Suprapubic skin (tissue), 4 donors: ENCODE results near the gene INPP5K. TPM values are rescaled to one million over a fixed set of nuclear protein-coding genes. Genes with fewer than 3 reads are reported as not detected.
"Not testable (repeated sequence)": the region's sequence is repeated elsewhere in the genome, so short reads cannot be mapped to it uniquely, and the experiment has no call there.

Source experiments
- DNase-seq, 2 donors: peaks; one replicate each; pipeline ENCODE4 v3.0.0-alpha.2; 2019; ENCODE audit warnings: low spot score in 2 of 2
- H3K27ac ChIP-seq: fragments of 200-600 bp; sonication (generic); one replicate; pipeline ENCODE4 v1.5.1; 2019
- H3K27me3 ChIP-seq: fragments of 200-600 bp; sonication (generic); one replicate; pipeline ENCODE4 v1.5.1; 2019
- H3K36me3 ChIP-seq: fragments of 200-600 bp; sonication (generic); one replicate; pipeline ENCODE4 v1.5.1; 2019
- H3K4me1 ChIP-seq: fragments of 200-600 bp; sonication (generic); one replicate; pipeline ENCODE4 v1.5.1; 2019
- H3K4me3 ChIP-seq: fragments of 200-600 bp; sonication (generic); one replicate; pipeline ENCODE4 v1.5.1; 2019; ENCODE audit warnings: mild to moderate bottlenecking
- H3K9me3 ChIP-seq: fragments of 200-600 bp; sonication (generic); one replicate; pipeline ENCODE4 v1.5.1; 2019
- EP300 ChIP-seq: sonication (generic); formaldehyde crosslinking; IDR thresholded peaks from one replicate; pipeline ENCODE4 v1.6.1; 2017; ENCODE audit warnings: antibody characterized with exemption
- POLR2A ChIP-seq, 2 donors: fragments of 450-650 bp; IDR thresholded peaks; one replicate each; pipeline ENCODE4 v1.6.1; 2017; ENCODE audit warnings: antibody characterized with exemption in 2 of 2, mild to moderate bottlenecking in 2 of 2, moderate library complexity in 2 of 2
- POLR2AphosphoS5 ChIP-seq, 3 donors: sonication (generic); formaldehyde crosslinking; IDR thresholded peaks; one replicate each; pipeline ENCODE4 v1.6.1; 2017; ENCODE audit warnings: antibody characterized with exemption in 3 of 3
- WGBS: methylation state at CpG from one replicate; pipeline ENCODE4 v1.1.5; 2018; 5-methylcytosine and 5-hydroxymethylcytosine counted together
- total RNA-seq, 4 donors: library from RNA; depleted of rRNA; stranded (reverse); fragments of >200 nt; gene quantifications; one replicate each; pipeline ENCODE4 v1.1.0, GENCODE V29; 2016
- TF ChIP-seq, protein P1 (sequence below), 2 donors: fragments of 200-600 bp in 1 of 2; fragments of 450-650 bp in 1 of 2; sonication (generic) in 1 of 2; IDR thresholded peaks; one replicate each; pipeline ENCODE4 v1.5.1; 2016 to 2019; ENCODE audit warnings: antibody characterized with exemption in 2 of 2, mild to moderate bottlenecking in 1 of 2, moderate library complexity in 1 of 2

INPP5K gene
- total RNA-seq, 4 donors from 2014 or later: 91.8 to 160 (median 123) TPM

- WGBS: 14% methylated on average over 10 of the region's 11 CpGs
- TF ChIP-seq POLR2AphosphoS5 (IDR thresholded peaks at IDR 0.05) (peak in 1 of 3 donors; percentile 10), POLR2A (IDR thresholded peaks at IDR 0.05) (no peak), EP300 (no peak)
- TF ChIP-seq, protein P1, sequence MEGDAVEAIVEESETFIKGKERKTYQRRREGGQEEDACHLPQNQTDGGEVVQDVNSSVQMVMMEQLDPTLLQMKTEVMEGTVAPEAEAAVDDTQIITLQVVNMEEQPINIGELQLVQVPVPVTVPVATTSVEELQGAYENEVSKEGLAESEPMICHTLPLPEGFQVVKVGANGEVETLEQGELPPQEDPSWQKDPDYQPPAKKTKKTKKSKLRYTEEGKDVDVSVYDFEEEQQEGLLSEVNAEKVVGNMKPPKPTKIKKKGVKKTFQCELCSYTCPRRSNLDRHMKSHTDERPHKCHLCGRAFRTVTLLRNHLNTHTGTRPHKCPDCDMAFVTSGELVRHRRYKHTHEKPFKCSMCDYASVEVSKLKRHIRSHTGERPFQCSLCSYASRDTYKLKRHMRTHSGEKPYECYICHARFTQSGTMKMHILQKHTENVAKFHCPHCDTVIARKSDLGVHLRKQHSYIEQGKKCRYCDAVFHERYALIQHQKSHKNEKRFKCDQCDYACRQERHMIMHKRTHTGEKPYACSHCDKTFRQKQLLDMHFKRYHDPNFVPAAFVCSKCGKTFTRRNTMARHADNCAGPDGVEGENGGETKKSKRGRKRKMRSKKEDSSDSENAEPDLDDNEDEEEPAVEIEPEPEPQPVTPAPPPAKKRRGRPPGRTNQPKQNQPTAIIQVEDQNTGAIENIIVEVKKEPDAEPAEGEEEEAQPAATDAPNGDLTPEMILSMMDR (IDR thresholded peaks at IDR 0.05): no peak
- Histone ChIP-seq H3K4me3 (no peak overlapping the region), H3K27ac (peak overlapping the region; percentile 60), H3K4me1 (peaks cover 74% of the 10 kb centered on the region), H3K27me3 (no peaks in the 10 kb centered on the region), H3K9me3 (no peaks in the 10 kb centered on the region), H3K36me3 (peaks cover 38% of the 10 kb centered on the region)
- DNase-seq: no peak
Measured at GRCh38 chr17:1511290-1511689, 5.1 kb downstream of the INPP5K start.

GRCh38 chr17:1509290-1509881 is 7.0 kb downstream of the INPP5K start:
- TF ChIP-seq POLR2A (IDR thresholded peaks at IDR 0.05) (no peak), EP300 (no peak), POLR2AphosphoS5 (IDR thresholded peaks at IDR 0.05) (no peak)
- TF ChIP-seq, protein P1 (IDR thresholded peaks at IDR 0.05): no peak
- DNase-seq: no peak
- Histone ChIP-seq H3K4me1 (peaks cover 58% of the 10 kb centered on the region), H3K4me3 (no peak overlapping the region), H3K9me3 (no peaks in the 10 kb centered on the region), H3K27ac (no peak overlapping the region), H3K27me3 (no peaks in the 10 kb centered on the region), H3K36me3 (peaks cover 55% of the 10 kb centered on the region)
- WGBS: 73% methylated on average over 7 of the region's 7 CpGs

DNA sequence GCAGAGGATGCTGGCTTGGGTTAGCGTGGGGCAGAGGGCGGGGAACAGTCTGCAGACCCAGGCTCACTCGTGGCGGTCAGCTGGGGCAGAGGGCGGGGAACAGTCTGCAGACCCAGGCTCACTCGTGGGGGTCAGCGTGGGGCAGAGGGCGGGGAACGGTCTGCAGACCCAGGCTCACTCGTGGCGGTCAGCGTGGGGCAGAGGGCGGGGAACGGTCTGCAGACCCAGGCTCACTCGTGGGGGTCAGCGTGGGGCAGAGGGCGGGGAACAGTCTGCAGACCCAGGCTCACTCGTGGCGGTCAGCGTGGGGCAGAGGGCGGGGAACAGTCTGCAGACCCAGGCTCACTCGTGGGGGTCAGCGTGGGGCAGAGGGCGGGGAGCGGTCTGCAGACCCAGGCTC is 7.7 kb downstream of the INPP5K start:
- WGBS: 92% methylated on average over 25 of the region's 25 CpGs
- not testable (repeated sequence) for H3K4me3 ChIP-seq, H3K9me3 ChIP-seq, H3K27ac ChIP-seq, H3K27me3 ChIP-seq, DNase-seq
- Histone ChIP-seq H3K36me3 (peaks cover 61% of the 10 kb centered on the region), H3K4me1 (peaks cover 51% of the 10 kb centered on the region)

DNA sequence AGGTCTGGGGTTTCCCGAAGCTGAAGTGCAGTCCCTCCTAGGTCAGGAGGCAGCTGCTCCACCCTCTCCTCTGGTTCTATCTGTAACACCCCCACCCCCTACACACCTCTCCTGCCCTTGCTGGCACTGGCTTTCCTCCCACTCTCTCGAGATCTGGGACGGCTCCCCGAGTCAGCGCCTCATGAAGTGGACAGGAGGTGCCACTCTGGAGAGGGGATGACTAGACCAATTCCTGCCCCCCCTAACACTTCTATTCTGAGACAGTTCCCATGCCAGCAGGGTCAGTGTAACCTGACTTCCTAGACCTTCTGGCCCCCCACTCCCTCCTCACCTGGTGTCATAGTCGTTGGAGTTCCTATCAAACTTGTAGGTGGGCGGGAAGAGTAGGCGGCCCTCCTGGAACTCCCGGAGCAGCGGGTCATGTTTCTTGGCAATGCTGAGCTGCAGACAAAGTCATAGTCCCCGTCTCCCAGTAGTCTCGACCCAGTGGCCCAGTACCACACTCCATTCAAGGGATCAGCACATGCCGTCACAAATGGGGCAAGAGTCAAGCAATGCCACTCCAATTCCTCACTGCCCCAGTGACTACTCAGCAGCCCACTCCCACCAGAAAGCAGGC is 9.7 kb downstream of the INPP5K start:
- no peaks in the 10 kb centered on the region for H3K27me3 ChIP-seq
- no peak for TF ChIP-seq EP300
- no peak for TF ChIP-seq POLR2A (IDR thresholded peaks at IDR 0.05)
- no peak for TF ChIP-seq POLR2AphosphoS5 (IDR thresholded peaks at IDR 0.05)
- TF ChIP-seq, protein P1 (IDR thresholded peaks at IDR 0.05): no peak
- DNase-seq: no peak
- WGBS: 85% methylated on average over 11 of the region's 13 CpGs
- peaks cover 58% of the 10 kb centered on the region for H3K36me3 ChIP-seq
- no peaks in the 10 kb centered on the region for H3K9me3 ChIP-seq
- no peak overlapping the region for H3K4me3 ChIP-seq
- H3K4me1 ChIP-seq: peaks cover 32% of the 10 kb centered on the region
- H3K27ac ChIP-seq: no peak overlapping the region

GRCh38 chr17:1505586-1505985 is 10.8 kb downstream of the INPP5K start:
- Histone ChIP-seq H3K27ac (no peak overlapping the region), H3K9me3 (no peaks in the 10 kb centered on the region), H3K4me3 (no peak overlapping the region), H3K27me3 (no peaks in the 10 kb centered on the region), H3K4me1 (peaks cover 20% of the 10 kb centered on the region), H3K36me3 (peaks cover 58% of the 10 kb centered on the region)
- 89% methylated on average over 5 of the region's 5 CpGs for WGBS
- no peak for DNase-seq
- TF ChIP-seq, protein P1 (IDR thresholded peaks at IDR 0.05): no peak
- TF ChIP-seq EP300: no peak
- no peak for TF ChIP-seq POLR2A (IDR thresholded peaks at IDR 0.05)
- TF ChIP-seq POLR2AphosphoS5 (IDR thresholded peaks at IDR 0.05): no peak
